ENCODE data around the gene RWDD3.

Gene RWDD3

GRCh38 chr1:95284420-95284819 lies 50.4 kb downstream of the RWDD3 start:
- DNase-seq (ENCODE audit: low spot score), result no peak

- DNase-seq (ENCODE audit: low spot score), result no peak
Observed at GRCh38 chr1:95286479-95286878, 52.5 kb downstream of the RWDD3 start.

DNA sequence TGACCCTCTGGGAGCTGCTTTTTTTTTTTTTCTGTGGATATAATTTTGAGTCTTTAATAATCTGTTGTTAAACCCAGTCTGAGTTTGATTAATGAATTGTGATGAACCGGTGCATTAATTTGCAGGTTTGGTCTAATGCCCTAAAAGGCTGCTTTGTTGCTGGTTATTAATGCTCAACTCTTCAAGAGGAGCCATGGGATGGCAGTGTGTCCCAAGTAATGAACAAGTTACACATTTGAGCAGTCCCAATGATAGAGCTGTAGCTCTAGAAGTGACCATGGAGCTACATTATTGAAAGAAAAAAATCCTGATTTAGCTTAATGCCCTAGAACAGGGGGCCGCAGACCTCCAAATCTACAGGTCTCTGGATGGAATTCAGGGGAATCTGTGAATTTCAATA lies 53.1 kb downstream of the RWDD3 start:
- DNase-seq (ENCODE audit: low spot score), result no peak

DNA sequence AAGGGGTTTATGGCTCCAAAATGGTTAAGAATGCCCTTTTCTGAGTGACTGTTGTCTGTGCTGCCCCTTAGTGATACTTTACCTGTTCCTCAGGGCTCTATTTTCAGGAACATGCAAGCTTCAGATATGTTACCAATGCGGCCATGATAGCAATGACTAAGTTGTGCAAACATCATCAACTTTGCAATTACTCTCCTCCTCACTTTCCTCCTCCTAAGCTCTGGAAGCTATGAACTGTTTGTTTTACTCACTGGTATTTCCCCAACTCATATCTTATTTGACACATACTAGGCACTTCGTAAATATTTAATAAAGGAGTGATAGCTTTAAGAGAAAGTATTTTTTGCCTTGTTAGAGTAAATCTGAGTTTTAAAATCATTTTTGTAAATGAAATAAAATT lies 53.8 kb downstream of the RWDD3 start:
- no peak for DNase-seq (ENCODE audit: low spot score)

All from germinal center (tissue), 1 donor.